ENCODE measurements around the gene ULBP2. TPM values are rescaled to one million over a fixed set of nuclear protein-coding genes. Genes with fewer than 3 reads are reported as not detected.

Gene ULBP2
- total and polyA plus RNA-seq, 8 donors: 2.2 to 3.6 (median 2.5) TPM

DNA sequence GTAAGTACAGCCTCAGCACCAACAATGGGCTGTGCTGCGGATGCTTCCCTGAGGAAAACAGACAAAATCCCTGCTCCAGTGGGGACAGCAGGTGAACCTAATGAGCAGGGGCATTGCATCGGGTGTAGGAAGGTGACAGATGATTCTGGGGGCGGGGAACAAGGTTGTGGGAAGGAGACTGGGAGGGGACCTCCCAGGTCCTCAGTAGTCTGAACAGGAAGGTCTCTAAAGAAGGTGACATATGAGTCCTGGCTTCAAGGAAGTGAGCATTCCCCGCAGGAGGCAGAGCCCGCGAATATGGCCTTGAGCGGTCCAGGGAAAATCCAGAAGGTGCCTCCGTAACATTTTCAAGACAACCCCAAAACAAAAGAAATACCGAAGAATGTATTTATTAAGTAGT is 41.3 kb downstream of the ULBP2 start:
- Histone ChIP-seq H3K27ac (no peak overlapping the region), H3K4me3 (no peak overlapping the region), H3K27me3 (peaks cover 33 to 92% of the 10 kb centered on the region in 2 donors), H3K36me3 (no peaks in the 10 kb centered on the region), H3K4me1 (no peaks in the 10 kb centered on the region), H3K9me3 (no peaks in the 10 kb centered on the region)
- no peak for TF ChIP-seq CTCF (IDR thresholded peaks at IDR 0.05)
- intact Hi-C loops (cut with DNase I): no loop called here
- ATAC-seq (no peak), DNase-seq (no peak)

DNA sequence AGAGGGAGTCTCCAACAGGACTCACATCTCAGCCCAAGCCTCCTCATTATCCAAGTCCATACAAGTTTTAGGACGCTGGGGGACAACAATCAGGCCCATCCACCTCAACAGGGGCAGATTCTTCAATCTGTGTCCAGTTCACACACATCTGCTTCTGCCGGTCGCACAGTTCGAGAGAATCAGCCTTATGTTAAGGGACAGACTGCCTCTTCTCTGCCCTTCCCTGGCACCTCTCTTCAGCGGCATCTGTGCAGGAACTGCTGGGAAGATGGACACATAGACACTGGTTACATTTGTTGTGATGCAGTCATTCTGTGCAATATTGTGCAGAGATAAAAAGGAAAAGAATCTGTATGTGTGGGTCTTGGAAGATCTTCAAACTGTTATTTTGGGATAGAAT is 43.0 kb downstream of the ULBP2 start:
- no peak for TF ChIP-seq CTCF (IDR thresholded peaks at IDR 0.05)
- DNase-seq (no peak), ATAC-seq (no peak)
- Histone ChIP-seq H3K4me3 (no peak overlapping the region), H3K27me3 (peaks cover 49 to 94% of the 10 kb centered on the region in 2 donors), H3K9me3 (no peaks in the 10 kb centered on the region), H3K4me1 (peaks cover 0 to 3% of the 10 kb centered on the region in 2 donors), H3K36me3 (no peaks in the 10 kb centered on the region), H3K27ac (no peak overlapping the region)
- intact Hi-C loops (cut with DNase I): no loop called here

- intact Hi-C loops (cut with DNase I): no loop called here
- no peaks in the 10 kb centered on the region for H3K9me3 ChIP-seq
- H3K27ac ChIP-seq: no peak overlapping the region
- no peak overlapping the region for H3K4me3 ChIP-seq
- H3K27me3 ChIP-seq: peaks cover 56 to 94% of the 10 kb centered on the region in 2 donors
- H3K36me3 ChIP-seq: no peaks in the 10 kb centered on the region
- TF ChIP-seq CTCF (IDR thresholded peaks at IDR 0.05): no peak
- no peak for ATAC-seq
- H3K4me1 ChIP-seq: peaks cover 4 to 10% of the 10 kb centered on the region in 2 donors
- no peak for DNase-seq
Measured at GRCh38 chr6:149985481-149985937, 43.7 kb downstream of the ULBP2 start.

DNA sequence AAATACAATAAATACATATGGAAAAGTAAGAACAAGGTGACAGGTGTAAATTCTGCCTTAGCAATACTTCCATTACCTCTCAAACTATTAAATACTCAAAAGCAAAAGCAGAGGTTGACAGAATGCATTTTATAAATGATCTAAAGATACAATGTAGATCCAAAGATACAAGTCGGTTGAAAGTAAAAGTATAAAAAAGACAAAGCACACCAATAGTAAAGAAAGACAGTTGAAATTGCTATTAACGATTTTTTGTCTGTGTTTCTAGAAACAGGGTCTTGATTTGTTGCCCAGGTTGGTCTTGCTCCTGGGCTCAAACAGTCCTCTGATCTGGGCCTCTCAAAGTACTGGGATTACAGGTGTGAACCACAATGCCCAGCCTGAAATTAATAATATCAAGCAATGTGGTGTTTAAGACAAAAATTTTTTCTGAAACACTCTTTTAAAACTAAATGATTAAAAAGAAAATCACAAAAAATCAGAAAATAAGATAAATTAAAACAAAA is 45.8 kb downstream of the ULBP2 start:
- no peaks in the 10 kb centered on the region for H3K9me3 ChIP-seq
- no peak overlapping the region for H3K27ac ChIP-seq
- TF ChIP-seq CTCF (IDR thresholded peaks at IDR 0.05): no peak
- H3K36me3 ChIP-seq: no peaks in the 10 kb centered on the region
- ATAC-seq (no peak), DNase-seq (no peak)
- peaks cover 74 to 94% of the 10 kb centered on the region in 2 donors for H3K27me3 ChIP-seq
- intact Hi-C loops (cut with DNase I): no loop called here
- H3K4me3 ChIP-seq: no peak overlapping the region
- peaks cover 7 to 18% of the 10 kb centered on the region in 2 donors for H3K4me1 ChIP-seq

DNA sequence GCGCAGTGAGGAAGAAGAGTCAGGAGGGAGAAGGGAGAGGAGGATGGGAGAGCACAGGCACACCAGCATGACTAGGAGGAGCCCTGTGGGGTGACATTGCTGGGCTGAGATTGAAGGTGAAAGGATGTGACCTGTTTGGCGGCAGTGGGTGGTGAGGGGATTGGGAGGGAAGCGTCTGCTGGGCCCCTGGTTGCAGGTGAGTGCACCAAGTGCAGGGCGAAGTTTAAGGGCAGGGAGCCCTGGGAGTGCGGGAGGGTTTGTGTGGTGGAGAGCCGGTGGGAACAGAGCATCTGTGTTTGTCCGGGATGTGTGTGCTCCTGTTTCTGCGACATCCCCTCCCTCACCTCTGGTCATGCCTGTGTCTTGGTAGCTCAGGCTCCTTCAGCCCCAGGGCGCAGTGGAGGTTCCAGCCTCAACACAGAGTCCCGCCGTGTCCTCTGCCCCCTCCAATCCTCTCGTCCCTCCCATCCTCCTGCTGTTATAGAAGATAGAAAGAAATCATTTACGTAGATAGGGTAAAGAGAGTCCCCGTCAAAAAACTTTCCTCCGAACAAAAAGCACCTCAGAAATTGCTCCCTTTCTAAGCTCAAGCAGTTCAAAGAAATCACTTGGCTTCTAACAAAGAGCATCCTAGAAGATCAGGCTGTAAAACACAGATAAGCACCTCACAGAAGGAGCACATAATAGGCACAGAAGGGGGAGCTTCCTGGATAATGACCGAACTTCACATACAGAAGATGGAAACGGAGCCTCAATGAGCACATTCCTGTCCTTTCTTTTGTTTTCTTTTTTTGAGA is 46.9 kb downstream of the ULBP2 start:
- intact Hi-C loops (cut with DNase I): no loop called here
- DNase-seq (no peak), ATAC-seq (no peak)
- H3K27ac ChIP-seq: no peak overlapping the region
- H3K4me3 ChIP-seq: no peak overlapping the region
- peaks cover 7 to 18% of the 10 kb centered on the region in 2 donors for H3K4me1 ChIP-seq
- H3K9me3 ChIP-seq: no peaks in the 10 kb centered on the region
- TF ChIP-seq CTCF (IDR thresholded peaks at IDR 0.05): no peak
- H3K27me3 ChIP-seq: peaks cover 85 to 95% of the 10 kb centered on the region in 2 donors
- H3K36me3 ChIP-seq: no peaks in the 10 kb centered on the region
